ENCODE measurements around the gene MYO18A. TPM values are rescaled to one million over a fixed set of nuclear protein-coding genes. Genes with fewer than 3 reads are reported as not detected.
A peak's percentile ranks its signal among the peaks of the same experiment; 100 is the strongest.

MYO18A gene
- total and polyA plus RNA-seq, 11 donors, result 83.5 to 340 (median 300) TPM

GRCh38 chr17:29069526-29070041, 110.6 kb downstream of the MYO18A start:
- TF ChIP-seq POLR2A (IDR thresholded peaks at IDR 0.05) (no peak), CTCF (IDR thresholded peaks at IDR 0.05) (no peak)
- H3K9me3 ChIP-seq, result no peaks in the 10 kb centered on the region
- peaks cover 0 to 7% (median 0%) of the 10 kb centered on the region in 9 donors for H3K36me3 ChIP-seq
- H3K27me3 ChIP-seq, result no peaks in the 10 kb centered on the region
- H3K4me3 ChIP-seq, result no peak overlapping the region
- intact Hi-C loops (cut with DNase I), result loop anchor here in 3 of 10 donors (2.0 to 5.0 kb wide), 3 partner anchors 62 to 97 kb away; partner anchors contain the start of gene SEZ6 (in 1 of the 3)
- DNase-seq (peak in 1 of 5 donors; percentile 51), ATAC-seq (peak in 3 of 4 donors; percentile 34 to 77 (median 38))
- H3K27ac ChIP-seq, result peak overlapping the region in 1 of 12 donors; percentile 12
- WGBS, 4 donors, result 31 to 56% (median 42%) methylated on average over 19 of the region's 19 CpGs
- H3K4me1 ChIP-seq, result peaks cover 0 to 31% (median 12%) of the 10 kb centered on the region in 12 donors

GRCh38 chr17:29068818-29069217, 111.4 kb downstream of the MYO18A start:
- peaks cover 0 to under 1% (median 0%) of the 10 kb centered on the region in 9 donors for H3K36me3 ChIP-seq
- H3K27me3 ChIP-seq, result no peaks in the 10 kb centered on the region
- no peak for TF ChIP-seq CTCF (IDR thresholded peaks at IDR 0.05)
- H3K4me3 ChIP-seq, result no peak overlapping the region
- no peaks in the 10 kb centered on the region for H3K9me3 ChIP-seq
- WGBS, 4 donors, result 69 to 81% (median 73%) methylated on average over 10 of the region's 10 CpGs
- intact Hi-C loops (cut with DNase I), result loop anchor here in 2 of 10 donors (5.0 kb wide), 2 partner anchors 62 to 97 kb away; partner anchors contain the start of gene SEZ6 (in 1 of the 2)
- no peak for DNase-seq
- H3K4me1 ChIP-seq, result peaks cover 0 to 24% (median 9%) of the 10 kb centered on the region in 12 donors
- ATAC-seq, result no peak
- H3K27ac ChIP-seq, result no peak overlapping the region

GRCh38 chr17:29066606-29067005, 113.6 kb downstream of the MYO18A start:
- peaks cover 0 to 27% (median 8%) of the 10 kb centered on the region in 12 donors for H3K4me1 ChIP-seq
- H3K9me3 ChIP-seq, result no peaks in the 10 kb centered on the region
- intact Hi-C loops (cut with DNase I), result loop anchor here in 2 of 10 donors (5.0 kb wide), 2 partner anchors 59 to 94 kb away; partner anchors contain the start of gene SEZ6 (in 1 of the 2)
- ATAC-seq (no peak), DNase-seq (no peak)
- 80 to 87% (median 84%) methylated on average over 7 of the region's 7 CpGs for WGBS, 4 donors
- H3K27ac ChIP-seq, result no peak overlapping the region
- no peak for TF ChIP-seq CTCF (IDR thresholded peaks at IDR 0.05)
- TF ChIP-seq POLR2A (IDR thresholded peaks at IDR 0.05), result no peak
- H3K4me3 ChIP-seq, result no peak overlapping the region
- no peaks in the 10 kb centered on the region for H3K27me3 ChIP-seq
- H3K36me3 ChIP-seq, result no peaks in the 10 kb centered on the region

GRCh38 chr17:29066047-29066446, 114.2 kb downstream of the MYO18A start:
- Histone ChIP-seq H3K36me3 (no peaks in the 10 kb centered on the region), H3K27me3 (no peaks in the 10 kb centered on the region), H3K4me3 (no peak overlapping the region), H3K4me1 (peaks cover 0 to 25% (median 9%) of the 10 kb centered on the region in 12 donors), H3K9me3 (no peaks in the 10 kb centered on the region), H3K27ac (no peak overlapping the region)
- WGBS, 4 donors, result 87 to 94% (median 90%) methylated on average over 7 of the region's 7 CpGs
- ATAC-seq (no peak), DNase-seq (no peak)
- intact Hi-C loops (cut with DNase I), result loop anchor here in 2 of 10 donors (5.0 kb wide), 2 partner anchors 59 to 94 kb away; partner anchors contain the start of gene SEZ6 (in 1 of the 2)
- TF ChIP-seq POLR2A (IDR thresholded peaks at IDR 0.05), result no peak
- no peak for TF ChIP-seq CTCF (IDR thresholded peaks at IDR 0.05)
